B cell (primary cell): ENCODE results near the gene HLCS.

Experiments
- EZH2 ChIP-seq: IDR thresholded peaks from 2 replicates; pipeline ENCODE4 v1.6.1; 2012; ENCODE audit warnings: borderline replicate concordance, low read depth, mild to moderate bottlenecking, moderate library complexity, low read length; ENCODE audit not compliant: insufficient read depth, poor library complexity, severe bottlenecking
- TF ChIP-seq, protein P1 (sequence below): fragments of 200-600 bp; IDR thresholded peaks from one replicate; pipeline ENCODE4 v1.8.0; 2022; ENCODE audit warnings: antibody characterized with exemption, mild to moderate bottlenecking

DNA sequence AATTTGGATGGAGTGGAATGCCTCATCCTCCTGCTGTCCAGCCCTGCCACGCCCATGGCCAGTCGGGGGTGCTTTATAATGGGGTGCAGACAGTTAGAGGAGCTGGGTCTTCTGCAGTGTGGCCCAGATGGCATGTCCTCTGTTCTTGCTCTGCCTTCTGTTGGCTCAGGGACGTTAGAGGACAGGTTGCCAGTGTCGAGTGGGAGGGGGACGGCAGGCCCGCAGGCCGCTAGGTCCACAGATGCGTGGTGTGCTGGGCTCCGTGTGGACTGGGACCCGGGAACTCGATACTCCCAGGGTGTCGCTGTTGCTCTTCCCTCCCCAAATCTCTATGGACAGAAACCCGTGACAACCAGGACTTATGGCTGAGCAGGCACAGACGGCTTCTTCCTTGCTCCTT lies 234.3 kb downstream of the HLCS start:
- TF ChIP-seq, protein P1, sequence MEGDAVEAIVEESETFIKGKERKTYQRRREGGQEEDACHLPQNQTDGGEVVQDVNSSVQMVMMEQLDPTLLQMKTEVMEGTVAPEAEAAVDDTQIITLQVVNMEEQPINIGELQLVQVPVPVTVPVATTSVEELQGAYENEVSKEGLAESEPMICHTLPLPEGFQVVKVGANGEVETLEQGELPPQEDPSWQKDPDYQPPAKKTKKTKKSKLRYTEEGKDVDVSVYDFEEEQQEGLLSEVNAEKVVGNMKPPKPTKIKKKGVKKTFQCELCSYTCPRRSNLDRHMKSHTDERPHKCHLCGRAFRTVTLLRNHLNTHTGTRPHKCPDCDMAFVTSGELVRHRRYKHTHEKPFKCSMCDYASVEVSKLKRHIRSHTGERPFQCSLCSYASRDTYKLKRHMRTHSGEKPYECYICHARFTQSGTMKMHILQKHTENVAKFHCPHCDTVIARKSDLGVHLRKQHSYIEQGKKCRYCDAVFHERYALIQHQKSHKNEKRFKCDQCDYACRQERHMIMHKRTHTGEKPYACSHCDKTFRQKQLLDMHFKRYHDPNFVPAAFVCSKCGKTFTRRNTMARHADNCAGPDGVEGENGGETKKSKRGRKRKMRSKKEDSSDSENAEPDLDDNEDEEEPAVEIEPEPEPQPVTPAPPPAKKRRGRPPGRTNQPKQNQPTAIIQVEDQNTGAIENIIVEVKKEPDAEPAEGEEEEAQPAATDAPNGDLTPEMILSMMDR: no peak
- no peak for TF ChIP-seq EZH2
